ENCODE measurements around the gene SAFB. TPM values are rescaled to one million over a fixed set of nuclear protein-coding genes. Genes with fewer than 3 reads are reported as not detected.

The SAFB gene
- total and polyA plus RNA-seq, 2 of the 4 experiments (the other 2 are of a cell fraction), result 18.5 to 41.2 TPM

- H3K4me3 ChIP-seq (ENCODE audit: insufficient read depth, low read depth, low read length), result no peak overlapping the region
- ATAC-seq (ENCODE audit: low read depth), result no peak
- H3K9me1 ChIP-seq (ENCODE audit: insufficient read depth, low read length), result 0 out of 2 replicates have a peak, but pooled peaks cover 3% of the 10 kb centered on the region
- H4K5ac ChIP-seq (ENCODE audit: low read depth, low read length), result no peak overlapping the region
- no peak overlapping the region for H4K91ac ChIP-seq (ENCODE audit: insufficient read depth, low read depth, low read length)
- CTCF ChIA-PET, result no interaction called here
- H3K4ac ChIP-seq (ENCODE audit: low read depth, low read length), result no peak overlapping the region
- H4K8ac ChIP-seq (ENCODE audit: low read depth in 2 of 2, low read length in 2 of 2), result no peak overlapping the region
- H3K14ac ChIP-seq (replicated peaks; ENCODE audit: low read depth, low read length), result no peak overlapping the region
- no peaks in the 10 kb centered on the region for H3K9me3 ChIP-seq (ENCODE audit: control insufficient read depth, insufficient read depth, low read length)
- no peak overlapping the region for H2AK5ac ChIP-seq (ENCODE audit: low read depth, low read length)
- H3K4me1 ChIP-seq (ENCODE audit: control insufficient read depth, insufficient read depth, low read length), result no peaks in the 10 kb centered on the region
- H3K56ac ChIP-seq (ENCODE audit: extremely low read depth, insufficient read depth, low read length), result no peak overlapping the region
- no peak overlapping the region for H3K27ac ChIP-seq (ENCODE audit: insufficient read depth, low read length)
- dilution Hi-C loops (cut with HindIII; ENCODE audit: low sequenced_read_pairs, unreplicated experiment) (no loop called here), intact Hi-C loops (cut with micrococcal nuclease) (no loop called here), in situ Hi-C loops (cut with MboI; ENCODE audit: low sequenced_read_pairs) (no loop called here)
- no peak overlapping the region for H2BK5ac ChIP-seq (ENCODE audit: low read depth, low read length, poor library complexity, severe bottlenecking)
- no peak overlapping the region for H2BK15ac ChIP-seq (ENCODE audit: low read depth, low read length)
- no peak overlapping the region for H3K9ac ChIP-seq (ENCODE audit: low read depth, low read length)
- H3K23ac ChIP-seq (ENCODE audit: low read depth, low read length), result no peak overlapping the region
- no peak overlapping the region for H2AK9ac ChIP-seq (replicated peaks; ENCODE audit: low read depth, low read length, poor library complexity)
- DNase-seq, result no peak
- H2AFZ ChIP-seq (replicated peaks; ENCODE audit: low read length, poor library complexity), result no peak overlapping the region
- no peak overlapping the region for H3K18ac ChIP-seq (ENCODE audit: low read depth, low read length)
- no peaks in the 10 kb centered on the region for H3K27me3 ChIP-seq (ENCODE audit: control insufficient read depth, insufficient read depth, low read length)
- peaks cover 25% of the 10 kb centered on the region for H4K20me1 ChIP-seq (ENCODE audit: insufficient read depth, low read length)
- no peak for TF ChIP-seq CHD1 (IDR thresholded peaks at IDR 0.05; ENCODE audit: low read depth, low read length)
- no peak for TF ChIP-seq MAZ (IDR thresholded peaks at IDR 0.05; ENCODE audit: borderline replicate concordance, low read depth, low read length)
- TF ChIP-seq MAFK (IDR thresholded peaks at IDR 0.05; ENCODE audit: low read depth, low read length), result no peak
- TF ChIP-seq CTCF (conservative IDR thresholded peaks at IDR 0.05; ENCODE audit: low read depth, low read length), result no peak
- no peak for TF ChIP-seq RFX5 (IDR thresholded peaks at IDR 0.05; ENCODE audit: low read depth, low read length)
- no peak for TF ChIP-seq RAD21 (IDR thresholded peaks at IDR 0.05; ENCODE audit: low read length)
- no peak for TF ChIP-seq BHLHE40 (IDR thresholded peaks at IDR 0.05; ENCODE audit: low read depth, low read length)
- no peak for TF ChIP-seq SMC3 (IDR thresholded peaks at IDR 0.05; ENCODE audit: low read depth, low read length)
- no peak for TF ChIP-seq CEBPB (IDR thresholded peaks at IDR 0.05; ENCODE audit: low read depth, low read length)
- no peak for TF ChIP-seq USF2 (IDR thresholded peaks at IDR 0.05; ENCODE audit: low read depth, low read length)
- no peak for TF ChIP-seq ELK1 (IDR thresholded peaks at IDR 0.05; ENCODE audit: borderline replicate concordance, low read depth, low read length)
- TF ChIP-seq MXI1 (IDR thresholded peaks at IDR 0.05; ENCODE audit: borderline replicate concordance, low read depth, low read length), result no peak
- TF ChIP-seq FOS (IDR thresholded peaks at IDR 0.05; ENCODE audit: low read depth, low read length), result no peak
- no peak for TF ChIP-seq POLR2A (IDR thresholded peaks at IDR 0.05; ENCODE audit: low read depth, low read length)
- no peak for TF ChIP-seq RCOR1 (IDR thresholded peaks at IDR 0.05; ENCODE audit: insufficient replicate concordance, low read length)
- TF ChIP-seq NFE2L2 (IDR thresholded peaks at IDR 0.05; ENCODE audit: low read depth, low read length), result no peak
- peaks cover 61% of the 10 kb centered on the region for H3K36me3 ChIP-seq (ENCODE audit: control insufficient read depth, insufficient read depth, low read length)
- POLR2A ChIA-PET (ENCODE audit: unreplicated experiment), result no interaction called here
- H3K4me2 ChIP-seq (ENCODE audit: low read depth, low read length), result no peak overlapping the region
- BruUV-seq (replicated peaks), result no TSS peak
- H2BK120ac ChIP-seq (ENCODE audit: low read depth, low read length), result no peak overlapping the region
- H2BK20ac ChIP-seq (ENCODE audit: low read depth, low read length), result no peak overlapping the region
- peaks cover 31 to 41% of the 10 kb centered on the region in 2 experiments for H3K79me1 ChIP-seq (ENCODE audit: low read depth in 1 of 2, low read length in 2 of 2)
- 14% methylated on average over 1 of the region's 5 CpGs; no CpG with 5 or more reads in 1 of the 2 experiments for WGBS, 2 experiments (ENCODE audit: extremely low coverage in 2 of 2, insufficient read length in 1 of 2)
These were observed 19.3 kb upstream of the SAFB start for GRCh38 chr19:5603626-5604025.
